Fibroblast of skin of left biceps (primary cell): Measurements from ENCODE around the gene ARHGAP8.
"Not testable (repeated sequence)": the region's sequence is repeated elsewhere in the genome, so short reads cannot be mapped to it uniquely, and the experiment has no call there.

Experiments
- DNase-seq, 2 experiments: peaks; one replicate each; pipeline ENCODE4 v3.0.0-alpha.2; 2013; ENCODE audit warnings: low read depth in 2 of 2

The ARHGAP8 gene

DNA sequence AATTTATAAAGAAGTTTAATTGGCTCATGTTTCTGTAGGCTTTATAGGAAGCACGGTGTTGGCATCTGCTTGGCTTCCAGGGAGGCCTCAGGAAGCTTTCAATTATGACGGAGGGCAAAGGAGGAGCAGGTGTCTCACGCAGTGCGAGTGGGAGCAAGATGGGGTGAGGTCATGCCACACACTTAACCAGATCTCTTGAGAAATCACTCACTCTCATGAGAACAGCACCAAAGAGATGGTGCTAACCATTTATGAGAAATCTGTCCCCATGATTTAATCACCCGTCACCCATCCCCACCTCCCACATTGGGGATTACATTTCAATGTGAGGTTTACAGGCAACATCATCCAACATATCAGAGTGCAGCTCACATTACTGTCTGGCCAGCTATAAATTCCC, 103.5 kb downstream of the ARHGAP8 start:
- DNase-seq, result no peak

DNA sequence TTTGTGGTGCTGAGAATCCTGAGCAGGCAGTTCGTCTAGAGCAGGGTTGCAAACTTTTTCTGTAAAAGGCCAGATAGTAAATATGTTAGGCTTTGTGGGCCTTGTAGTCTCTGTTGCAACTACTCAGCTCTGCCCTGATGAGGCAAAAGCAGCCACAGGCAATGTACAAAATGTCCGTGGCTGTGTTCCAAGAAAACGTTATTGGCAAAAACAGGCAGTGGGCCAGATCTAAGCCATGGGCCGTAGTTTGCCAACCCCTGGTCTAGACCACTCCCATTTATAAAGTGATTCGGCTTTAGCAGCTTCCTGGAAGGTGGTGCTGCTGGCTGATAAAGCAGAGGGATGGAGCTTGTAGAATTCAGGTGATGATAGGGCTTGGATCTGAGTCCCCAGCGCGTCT, 106.4 kb downstream of the ARHGAP8 start:
- not testable (repeated sequence) for DNase-seq

DNA sequence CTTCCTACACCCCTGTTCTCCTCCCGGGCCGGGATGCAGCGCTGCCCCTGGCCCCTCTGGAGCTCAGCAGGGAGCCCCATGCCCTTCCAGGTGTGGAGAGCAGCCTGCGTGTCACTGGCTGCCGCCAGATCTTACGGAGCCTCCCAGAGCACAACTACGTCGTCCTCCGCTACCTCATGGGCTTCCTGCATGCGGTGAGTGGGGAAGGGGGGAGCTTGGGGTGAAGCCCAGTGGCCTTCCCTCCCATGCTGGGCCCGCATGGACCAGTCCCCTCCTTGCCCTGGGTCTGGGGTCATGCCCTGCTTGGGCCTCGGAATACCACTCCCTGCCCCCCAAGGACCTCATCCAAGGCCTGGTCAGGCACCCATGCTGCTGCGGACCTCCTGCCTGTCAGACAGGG, 107.3 kb downstream of the ARHGAP8 start:
- DNase-seq, result no peak

DNA sequence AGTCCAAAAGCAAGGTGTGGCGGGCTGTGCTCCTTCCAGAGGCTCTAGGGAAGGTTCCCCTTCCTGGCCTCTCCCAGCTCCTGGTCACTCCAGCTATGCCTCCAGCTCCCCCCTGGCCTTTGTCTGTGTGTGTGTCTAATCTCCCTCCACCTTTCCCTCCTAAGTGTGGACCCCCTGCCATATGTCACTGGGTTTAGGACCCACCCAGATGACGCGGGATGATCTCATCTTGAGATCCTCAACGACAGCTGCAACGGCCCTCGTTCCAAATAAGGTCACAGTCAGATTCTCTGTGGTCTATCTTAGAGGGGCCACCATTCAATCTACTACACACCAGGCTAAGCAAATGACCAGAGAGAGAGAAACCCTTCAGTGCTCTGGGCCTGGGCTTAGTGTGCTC, 107.9 kb downstream of the ARHGAP8 start:
- no peak for DNase-seq

DNA sequence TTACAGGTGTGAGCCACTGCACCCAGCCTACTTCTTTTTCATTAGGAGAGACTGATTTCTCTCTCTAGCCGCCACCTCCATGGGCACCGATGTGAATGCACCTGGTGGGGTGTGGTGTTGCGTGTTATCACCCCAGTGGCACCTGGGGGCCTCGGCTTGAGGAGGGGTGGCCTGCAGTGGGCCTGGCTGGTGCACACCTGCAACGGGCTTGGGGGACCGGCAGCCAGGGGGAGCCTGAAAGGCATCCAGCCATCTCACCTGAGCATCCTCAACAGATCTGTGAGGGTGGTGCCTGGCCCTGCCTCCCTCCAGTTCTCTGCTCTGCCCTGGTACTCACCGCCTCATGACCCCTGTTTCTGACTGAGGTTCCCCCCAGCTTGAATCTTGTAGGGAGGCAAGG, 108.9 kb downstream of the ARHGAP8 start:
- DNase-seq, result no peak

DNA sequence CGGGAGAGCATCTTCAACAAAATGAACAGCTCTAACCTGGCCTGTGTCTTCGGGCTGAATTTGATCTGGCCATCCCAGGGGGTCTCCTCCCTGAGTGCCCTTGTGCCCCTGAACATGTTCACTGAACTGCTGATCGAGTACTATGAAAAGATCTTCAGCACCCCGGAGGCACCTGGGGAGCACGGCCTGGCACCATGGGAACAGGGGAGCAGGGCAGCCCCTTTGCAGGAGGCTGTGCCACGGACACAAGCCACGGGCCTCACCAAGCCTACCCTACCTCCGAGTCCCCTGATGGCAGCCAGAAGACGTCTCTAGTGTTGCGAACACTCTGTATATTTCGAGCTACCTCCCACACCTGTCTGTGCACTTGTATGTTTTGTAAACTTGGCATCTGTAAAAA, 109.9 kb downstream of the ARHGAP8 start:
- no peak for DNase-seq

DNA sequence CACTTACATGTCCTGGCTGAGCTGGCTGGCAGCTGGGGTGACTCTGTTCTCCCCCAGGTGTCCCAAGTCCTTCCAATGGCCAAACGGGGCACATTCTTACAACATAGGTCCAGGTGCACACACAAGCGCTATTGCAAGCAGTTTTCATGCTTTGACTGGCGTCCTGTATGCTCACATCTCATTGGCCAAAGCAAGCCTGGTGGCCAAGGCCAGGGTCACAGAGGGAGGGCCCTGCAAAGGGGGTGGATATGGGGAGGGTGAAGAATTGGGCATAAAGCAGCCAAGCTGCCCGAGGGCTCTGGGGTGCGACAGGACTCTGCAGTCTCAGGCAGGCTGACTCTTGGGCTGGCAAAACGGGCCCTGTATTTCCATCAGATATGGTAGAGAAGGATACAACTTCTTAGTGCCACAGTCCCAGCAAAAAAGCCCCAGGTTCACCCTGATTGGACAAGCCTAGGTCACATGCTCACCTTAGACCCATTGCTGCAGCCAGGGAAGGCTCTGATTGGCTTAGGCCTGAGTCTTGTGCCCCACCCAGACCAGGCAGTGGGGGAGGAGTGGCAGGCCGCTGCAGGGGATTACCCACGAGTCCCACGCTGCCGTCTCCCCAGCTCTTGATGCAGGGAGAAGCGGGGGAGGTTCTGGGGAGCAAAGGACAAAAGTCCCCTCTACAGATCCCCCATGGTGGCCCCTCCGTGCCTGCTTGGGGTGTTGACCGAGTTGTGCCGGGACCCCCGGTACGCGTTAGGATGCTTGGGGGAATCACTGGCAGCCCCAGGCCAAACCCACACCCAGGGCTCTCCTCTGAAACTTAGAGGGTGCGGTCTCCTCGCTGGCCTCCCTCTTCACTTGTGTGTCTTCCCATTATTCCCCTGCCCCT, 110.8 kb downstream of the ARHGAP8 start:
- DNase-seq, result no peak

DNA sequence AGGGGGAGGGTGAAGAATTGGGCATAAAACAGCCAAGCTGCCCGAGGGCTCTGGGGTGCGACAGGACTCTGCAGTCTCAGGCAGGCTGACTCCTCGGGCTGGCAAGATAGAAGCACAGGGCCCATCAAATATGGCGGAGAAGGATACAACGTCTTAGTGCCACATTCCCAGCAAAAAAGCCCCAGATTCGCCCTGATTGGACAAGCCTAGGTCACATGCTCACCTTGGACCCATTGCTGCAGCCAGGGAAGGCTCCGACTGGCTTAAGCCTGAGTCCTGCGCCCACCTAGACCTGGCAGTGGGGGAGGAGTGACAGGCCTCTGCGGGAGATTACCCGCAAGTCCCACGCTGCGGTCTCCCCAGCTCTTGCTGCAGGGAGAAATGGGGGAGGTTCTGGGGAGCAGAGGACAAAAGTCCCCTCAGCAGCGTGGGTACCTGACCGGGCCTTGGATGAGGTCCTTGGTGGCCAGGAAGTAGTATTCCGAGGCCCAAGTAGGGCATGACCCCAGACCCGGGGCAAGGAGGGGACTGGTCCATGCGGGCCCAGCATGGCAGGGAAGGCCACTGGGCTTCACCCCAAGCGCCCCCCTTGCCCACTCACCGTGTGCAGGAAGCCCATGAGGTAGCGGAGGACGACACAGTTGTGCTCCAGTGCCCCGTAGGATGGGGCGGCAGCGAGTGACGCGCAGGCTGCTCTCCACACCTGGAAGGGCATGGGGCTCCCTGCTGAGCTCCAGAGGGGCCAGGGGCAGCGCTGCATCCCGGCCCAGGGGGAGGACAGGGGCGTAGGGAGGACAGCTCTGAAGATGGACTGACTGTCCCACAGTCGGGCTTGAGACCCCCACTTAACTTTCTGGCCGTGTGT, 113.0 kb downstream of the ARHGAP8 start:
- no peak for DNase-seq

DNA sequence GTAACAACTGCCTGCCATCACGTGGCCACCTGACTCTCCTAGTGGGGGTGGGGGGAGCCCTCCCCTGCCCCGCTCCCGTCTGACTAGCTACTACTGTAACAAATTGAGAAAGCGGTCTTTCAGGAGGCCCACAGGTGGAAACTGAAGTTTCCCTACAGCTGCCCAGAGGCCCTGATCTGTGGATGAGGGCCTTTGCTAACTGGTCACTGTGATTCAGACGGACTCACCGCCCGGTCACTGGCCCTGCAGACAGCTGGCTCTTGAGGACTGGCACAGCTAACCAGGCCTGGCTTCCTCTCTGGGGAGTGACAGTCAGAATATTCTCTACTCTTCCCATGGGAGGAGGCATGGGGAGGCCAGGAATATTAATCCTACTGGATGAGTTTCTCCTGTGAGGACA, 116.8 kb downstream of the ARHGAP8 start:
- no peak for DNase-seq

DNA sequence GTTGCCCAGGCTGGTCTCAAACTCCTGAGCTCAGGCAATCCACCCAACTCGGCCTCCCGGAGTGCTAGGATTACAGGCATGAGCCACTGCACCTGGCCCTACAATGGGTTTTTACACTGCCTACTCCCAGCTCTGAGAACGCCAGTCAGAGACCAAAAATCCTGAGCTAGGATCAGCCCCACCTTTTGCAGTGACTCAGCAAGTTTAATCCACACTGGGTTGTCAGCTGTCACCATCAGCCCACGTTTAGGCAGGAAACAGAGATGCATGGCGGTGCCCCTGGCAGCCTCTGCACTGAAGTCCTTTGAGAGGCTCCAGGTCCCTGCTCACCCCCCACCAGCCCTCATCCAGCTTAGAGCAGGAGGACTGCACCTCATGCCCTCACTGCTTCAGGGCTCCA, 117.6 kb downstream of the ARHGAP8 start:
- no peak for DNase-seq

DNA sequence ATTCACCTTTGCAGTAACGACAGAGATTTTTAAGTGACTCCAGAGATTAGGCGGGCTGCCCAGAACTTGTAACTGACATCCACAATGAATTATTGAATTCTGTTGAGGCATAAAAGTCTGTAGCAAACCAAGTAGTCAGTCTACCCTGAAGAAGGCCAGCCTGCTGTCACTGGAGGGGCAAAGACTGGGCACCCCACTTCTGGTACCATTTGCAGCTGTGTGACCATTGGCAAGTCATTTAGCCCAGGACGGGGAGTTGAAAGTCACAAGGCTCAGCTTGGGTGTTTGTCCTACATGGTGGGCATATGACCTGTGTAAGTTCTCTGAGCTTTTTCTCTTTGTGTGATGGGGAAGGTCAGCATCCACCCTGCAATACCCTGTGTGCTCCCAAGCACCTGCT, 119.4 kb downstream of the ARHGAP8 start:
- no peak for DNase-seq

DNA sequence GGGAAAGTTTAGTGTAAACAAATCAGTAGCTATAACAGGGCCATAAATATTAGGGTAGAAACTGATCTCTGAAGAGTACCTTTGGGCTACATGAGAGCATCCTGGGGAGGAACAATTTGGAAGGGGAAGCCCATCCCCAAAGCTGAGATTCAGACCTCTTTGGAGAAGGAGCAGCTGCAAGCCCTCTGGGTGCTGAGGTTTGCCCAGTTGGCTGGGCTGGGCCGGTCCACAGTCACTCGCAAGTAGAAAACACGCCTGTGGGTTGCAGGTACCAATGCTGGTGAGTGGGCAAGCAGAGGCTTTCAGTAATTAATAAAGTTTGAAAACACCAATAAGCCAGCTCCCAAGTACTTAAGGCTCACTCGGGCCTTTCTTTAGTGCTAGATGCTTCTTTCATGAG, 124.5 kb downstream of the ARHGAP8 start:
- no peak for DNase-seq

DNA sequence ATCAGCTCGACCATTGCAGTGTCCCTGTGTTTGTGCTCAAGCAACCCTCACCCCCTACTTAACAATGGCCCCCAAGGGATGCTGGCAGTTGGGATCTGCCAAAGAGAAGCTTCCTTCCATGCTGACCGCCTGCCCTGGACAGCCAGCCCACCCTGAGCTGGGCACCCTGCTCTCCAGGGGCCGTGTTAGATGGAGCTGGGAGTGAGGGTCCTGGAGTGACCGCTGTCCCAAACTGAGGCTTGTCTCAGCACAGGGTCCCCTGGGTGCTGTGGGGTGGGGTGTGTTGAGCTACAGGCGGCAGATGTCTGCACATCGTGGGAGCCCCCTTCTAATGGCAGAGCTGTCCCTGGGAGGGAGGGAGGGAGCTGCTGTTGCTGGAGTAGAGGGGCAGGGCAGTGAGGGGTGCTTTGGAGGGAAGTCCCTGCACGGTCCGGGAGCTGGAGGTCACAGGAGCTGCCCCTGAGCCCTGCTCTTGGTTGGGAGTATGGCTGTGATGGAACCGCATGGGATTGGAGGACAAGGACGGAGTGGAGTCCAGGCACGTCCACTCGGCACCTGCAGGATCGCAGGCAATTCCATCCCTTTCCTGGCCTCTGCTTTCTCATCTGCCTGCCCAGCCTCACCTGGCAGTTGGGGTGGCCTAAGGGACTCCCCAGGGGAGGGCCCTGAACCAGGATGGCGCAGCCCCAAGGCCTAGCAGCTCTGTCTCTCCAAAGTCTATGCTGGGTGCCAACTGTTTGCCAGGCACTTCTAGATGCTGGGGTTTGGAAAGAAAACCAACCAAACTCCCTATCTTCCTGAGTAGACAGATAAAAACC, 126.3 kb downstream of the ARHGAP8 start:
- no peak for DNase-seq

DNA sequence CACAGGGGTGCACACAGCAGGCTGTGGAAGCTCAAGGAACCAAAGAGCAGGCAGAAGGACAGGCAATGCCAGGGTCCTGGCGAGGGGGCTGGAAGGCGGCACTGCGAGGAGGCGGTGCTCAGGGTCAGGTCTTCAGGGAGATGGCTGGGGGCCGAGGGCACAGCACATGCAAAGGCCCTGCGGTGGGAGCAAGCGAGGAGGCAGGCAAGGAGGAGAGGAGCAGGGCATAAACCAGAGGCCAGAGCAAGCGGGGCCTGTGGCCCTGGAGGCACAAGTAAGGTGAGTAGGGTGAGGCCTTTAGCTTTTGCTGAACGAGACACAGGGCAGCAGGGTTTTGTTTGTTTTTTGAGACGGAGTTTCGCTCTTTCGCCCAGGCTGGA, 126.9 kb downstream of the ARHGAP8 start:
- DNase-seq, result no peak

DNA sequence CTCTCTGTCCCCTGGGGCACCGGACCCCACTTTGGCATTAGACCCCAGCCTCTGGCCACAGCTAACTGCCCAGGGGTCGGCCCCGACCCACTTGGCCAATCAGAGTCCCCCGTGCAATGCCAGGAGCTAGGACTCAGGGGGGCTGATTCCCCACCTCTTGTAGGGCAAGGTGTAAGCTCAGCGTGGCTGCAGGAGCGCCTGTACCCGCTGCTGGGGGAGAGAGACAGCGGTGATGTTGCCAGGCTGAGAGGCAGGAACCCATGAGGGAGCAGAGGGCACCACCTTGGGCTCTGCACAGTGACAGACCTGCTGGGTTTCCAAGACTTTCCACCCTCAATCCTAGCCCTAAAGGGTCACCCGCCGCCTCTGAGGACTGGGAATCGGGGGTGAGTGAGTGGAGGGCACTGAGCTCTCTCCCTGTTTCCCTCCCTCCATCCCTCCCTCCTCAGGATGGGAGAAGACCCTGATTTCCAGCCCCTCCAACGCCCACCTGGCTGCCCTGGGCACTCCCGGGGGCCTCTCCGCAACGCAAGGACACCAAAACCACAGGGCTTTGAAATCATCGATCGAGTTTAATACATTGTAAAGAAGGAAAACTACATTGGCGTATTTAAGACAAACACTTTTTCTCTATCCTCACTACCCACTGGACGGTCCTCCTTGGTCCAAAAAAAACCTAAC, 128.4 kb downstream of the ARHGAP8 start:
- DNase-seq, result no peak

DNA sequence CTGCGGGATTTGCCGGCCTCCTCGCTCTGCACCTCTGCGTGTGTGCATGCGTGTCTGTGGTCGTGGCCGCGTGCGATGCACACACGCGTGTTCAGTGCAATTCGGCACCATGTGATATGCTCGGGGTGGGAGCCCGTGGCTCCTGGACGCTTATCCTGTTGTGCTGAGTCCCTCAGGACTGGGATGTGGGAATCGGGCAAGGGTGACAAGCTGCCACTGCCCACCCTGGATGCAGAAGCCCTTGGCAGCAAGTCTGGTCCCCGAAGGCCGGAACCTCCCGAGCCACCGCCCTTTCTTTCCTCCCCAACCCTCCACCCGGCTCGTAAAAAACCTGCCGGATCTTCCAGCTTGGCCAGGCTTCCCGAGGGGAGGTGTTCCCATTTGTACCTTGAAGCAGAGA, 129.2 kb downstream of the ARHGAP8 start:
- DNase-seq, result no peak

DNA sequence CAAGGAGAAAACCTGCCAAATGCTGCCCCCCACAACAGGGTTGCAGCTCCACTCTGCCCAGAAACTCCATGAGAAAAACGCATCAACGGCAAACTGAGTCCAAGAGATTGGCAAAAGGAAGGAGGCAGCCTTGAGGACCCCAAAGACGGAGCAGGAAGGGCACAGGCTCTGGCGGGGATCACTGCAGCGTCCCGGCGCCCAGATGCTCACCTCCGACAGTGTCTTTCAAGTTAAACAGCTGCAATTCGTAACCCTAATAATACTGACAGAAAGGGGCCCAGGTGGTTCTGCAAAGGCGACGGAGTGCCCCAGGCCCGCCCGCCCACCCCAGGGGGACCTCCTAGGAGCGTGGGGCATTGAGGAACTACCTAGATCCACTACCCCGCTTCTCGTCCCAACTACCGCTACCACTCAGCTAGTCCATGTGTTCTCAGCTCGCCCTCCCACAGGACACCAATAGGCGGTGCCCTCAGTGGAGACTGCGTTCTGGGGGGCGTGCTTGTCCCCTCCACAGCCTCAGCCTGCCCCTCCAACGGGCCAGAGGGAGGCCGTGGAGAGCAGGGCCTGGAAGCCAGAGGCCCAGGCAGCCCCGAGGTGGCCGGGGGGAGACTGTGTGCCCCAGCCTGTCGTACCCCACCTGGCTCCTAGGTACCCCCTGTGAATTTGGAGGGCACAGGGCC, 130.0 kb downstream of the ARHGAP8 start:
- no peak for DNase-seq

DNA sequence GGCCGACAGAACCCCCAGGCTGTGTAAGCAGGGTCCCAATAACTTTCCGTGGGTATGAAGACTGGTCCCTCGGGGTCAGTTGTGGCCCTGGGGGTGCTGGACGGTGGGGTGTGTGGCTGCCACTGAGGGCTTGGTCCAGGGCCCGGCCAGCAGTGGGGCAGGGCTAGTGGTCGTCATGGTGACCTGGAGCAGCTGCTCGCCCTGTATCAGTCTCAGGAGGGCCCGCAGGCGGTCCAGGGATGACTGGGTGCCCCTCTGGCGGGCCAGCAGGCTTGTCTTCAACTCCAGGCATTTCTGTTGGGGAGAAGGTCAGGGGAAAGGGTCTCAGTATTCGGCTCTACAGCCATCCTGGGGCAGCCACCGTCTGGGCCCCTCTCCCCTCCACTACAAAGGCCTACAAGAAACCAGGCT, 130.6 kb downstream of the ARHGAP8 start:
- DNase-seq, result no peak

DNA sequence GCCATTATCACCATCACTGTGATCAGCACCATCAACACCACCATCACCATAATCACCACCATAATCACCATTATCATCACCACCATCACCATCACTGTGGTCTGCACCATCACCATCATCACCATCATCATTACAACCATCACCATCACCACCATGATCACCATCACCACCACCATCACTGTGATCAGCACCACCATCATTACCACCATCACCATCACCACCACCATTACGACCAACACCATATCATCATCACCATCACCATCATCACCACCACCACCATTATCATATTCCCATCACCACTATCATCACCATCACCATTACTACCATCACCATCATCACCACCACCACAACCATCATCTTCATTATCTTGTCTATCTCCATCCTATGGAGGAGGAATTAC, 132.2 kb downstream of the ARHGAP8 start:
- no peak for DNase-seq

DNA sequence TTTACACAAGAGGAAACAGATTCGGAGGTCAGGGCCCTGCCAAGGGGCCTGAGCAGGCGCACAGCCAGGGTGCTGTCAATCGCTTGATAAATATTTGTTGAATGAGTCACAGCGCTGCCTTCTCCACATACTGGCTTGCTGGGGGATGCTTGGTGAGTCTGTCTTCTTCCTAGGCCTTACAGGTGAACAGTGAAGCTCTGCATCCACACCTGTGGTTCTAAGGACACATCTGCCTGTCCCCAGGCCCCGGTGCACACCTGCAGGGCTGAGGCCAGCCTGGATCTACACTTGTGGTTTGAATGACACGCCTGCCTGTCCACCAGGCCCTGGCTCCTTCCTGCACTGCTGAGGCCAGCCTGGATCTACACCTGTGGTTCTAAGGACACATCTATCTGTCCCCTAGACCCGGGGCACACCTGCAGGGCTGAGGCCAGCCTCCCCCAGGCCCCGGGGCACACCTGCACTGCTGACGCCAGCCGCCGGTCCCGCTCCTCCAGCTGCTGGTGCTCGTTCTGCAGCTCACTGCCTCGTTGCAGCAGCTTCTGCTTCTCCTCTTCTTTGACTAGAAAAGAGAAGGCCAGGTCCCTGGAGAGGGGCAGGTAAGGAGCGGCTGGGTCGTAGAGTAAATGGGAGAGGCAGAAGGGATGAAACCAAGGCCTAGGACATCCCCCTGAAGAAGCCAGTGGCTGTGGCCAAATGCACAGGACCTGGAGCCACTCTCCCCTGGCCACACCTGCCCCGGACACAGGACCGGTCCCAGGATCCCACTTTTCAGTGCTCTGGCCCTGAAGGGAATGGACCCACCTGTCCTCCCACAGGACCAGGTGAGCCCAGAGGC, 132.8 kb downstream of the ARHGAP8 start:
- no peak for DNase-seq
